ENCODE data around the gene MAPKAPK2.
"Not testable (repeated sequence)": the region's sequence is repeated elsewhere in the genome, so short reads cannot be mapped to it uniquely, and the experiment has no call there.

The MAPKAPK2 gene

GRCh38 chr1:206754011-206754410 is 69.3 kb downstream of the MAPKAPK2 start:
- H3K27ac ChIP-seq = no peak overlapping the region
- no peak for TF ChIP-seq CTCF (conservative IDR thresholded peaks at IDR 0.05)

- H3K27ac ChIP-seq = no peak overlapping the region
- TF ChIP-seq CTCF (conservative IDR thresholded peaks at IDR 0.05) = no peak
Measured at GRCh38 chr1:206757524-206758266, 73.0 kb downstream of the MAPKAPK2 start.

GRCh38 chr1:206760590-206760989 is 75.9 kb downstream of the MAPKAPK2 start:
- no peak for TF ChIP-seq CTCF (conservative IDR thresholded peaks at IDR 0.05)
- no peak overlapping the region for H3K27ac ChIP-seq

- H3K27ac ChIP-seq = no peak overlapping the region
- TF ChIP-seq CTCF (conservative IDR thresholded peaks at IDR 0.05) = no peak; the same call in 1 of the 2 replicates
Measured at GRCh38 chr1:206761159-206761768, 76.6 kb downstream of the MAPKAPK2 start.

GRCh38 chr1:206762741-206763364 is 78.1 kb downstream of the MAPKAPK2 start:
- H3K27ac ChIP-seq = not testable (repeated sequence)

GRCh38 chr1:206765771-206766170 is 81.1 kb downstream of the MAPKAPK2 start:
- H3K27ac ChIP-seq = not testable (repeated sequence)

GRCh38 chr1:206766251-206766856 is 81.6 kb downstream of the MAPKAPK2 start:
- no peak overlapping the region for H3K27ac ChIP-seq

More at GRCh38 chr1:206766251-206766856, 81.6 kb downstream of the MAPKAPK2 start:
- no peak for TF ChIP-seq CTCF (conservative IDR thresholded peaks at IDR 0.05)
